GM18858 (cell line): ENCODE results near the gene PGPEP1.
"Not testable (repeated sequence)": the region's sequence is repeated elsewhere in the genome, so short reads cannot be mapped to it uniquely, and the experiment has no call there.

Experiments
- ATAC-seq: cut with Tn5 transposase; IDR thresholded peaks from one replicate; pipeline ENCODE4 v1.9.1; 2021; ENCODE audit not compliant: unreplicated experiment

Gene PGPEP1

DNA sequence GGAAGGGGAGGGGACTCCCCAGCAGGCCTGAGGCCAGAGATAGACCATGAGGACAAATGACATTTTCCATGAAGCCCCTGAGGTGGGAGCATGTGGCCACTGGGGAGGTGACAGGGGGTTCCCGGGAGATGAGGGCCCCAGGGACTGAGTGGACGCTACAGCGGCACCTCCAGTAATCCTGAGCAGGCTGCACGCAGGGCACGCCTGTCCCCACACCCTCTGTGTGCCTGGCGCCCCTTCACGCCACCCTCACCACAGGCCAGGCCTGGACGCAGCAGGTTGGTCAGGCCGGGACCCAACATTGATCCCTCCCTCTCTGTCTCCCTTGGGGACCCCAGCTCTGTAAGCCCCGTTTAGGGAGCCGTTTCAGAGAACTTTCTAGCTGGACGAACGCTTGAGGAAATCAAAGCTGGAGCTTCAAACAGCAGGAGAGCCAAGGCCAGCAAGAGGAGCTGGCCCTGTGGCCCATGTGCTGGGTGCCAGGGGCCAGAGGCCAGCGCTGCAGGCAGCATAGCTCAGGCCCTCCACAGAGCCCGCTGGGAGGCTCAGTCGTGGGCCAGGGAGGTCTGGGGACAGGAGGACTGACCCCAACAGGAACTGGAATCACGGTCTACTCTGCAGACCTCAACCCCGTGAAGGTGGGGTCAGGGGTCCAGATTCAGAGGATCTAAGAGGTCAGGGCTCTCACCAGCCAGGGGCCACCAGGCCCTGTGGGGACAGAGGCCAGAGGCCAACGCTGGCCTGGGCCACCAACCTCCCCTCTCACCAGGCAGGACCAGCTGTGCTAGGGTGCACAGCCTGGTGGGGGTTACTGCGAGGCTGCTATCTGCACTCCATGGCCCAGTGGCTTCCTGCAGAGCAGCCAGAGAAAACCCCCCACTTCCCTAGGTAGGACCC, 32.1 kb upstream of the PGPEP1 start:
- ATAC-seq, result no peak

DNA sequence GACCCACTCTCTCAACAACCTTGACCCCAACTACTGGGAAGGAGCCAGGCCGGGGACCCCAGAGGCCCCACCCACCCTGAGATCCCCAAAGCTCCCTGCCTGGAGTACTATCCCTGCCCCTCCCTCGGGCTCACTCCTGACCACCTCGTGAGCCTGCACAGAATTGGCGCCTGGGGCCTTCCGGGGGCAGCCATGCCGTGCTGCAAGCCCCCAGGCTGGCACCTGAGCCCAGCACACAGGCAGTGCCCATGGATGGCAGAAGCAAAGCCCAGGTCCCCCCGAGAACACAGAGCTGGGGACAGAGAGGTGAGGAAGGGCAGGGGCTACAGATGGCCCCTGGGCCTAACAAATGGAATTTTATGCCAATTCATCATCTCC, 31.5 kb upstream of the PGPEP1 start:
- ATAC-seq, result no peak

GRCh38 chr19:18309525-18310064, 30.8 kb upstream of the PGPEP1 start:
- ATAC-seq, result no peak

GRCh38 chr19:18310118-18310909, 30.1 kb upstream of the PGPEP1 start:
- no peak for ATAC-seq

DNA sequence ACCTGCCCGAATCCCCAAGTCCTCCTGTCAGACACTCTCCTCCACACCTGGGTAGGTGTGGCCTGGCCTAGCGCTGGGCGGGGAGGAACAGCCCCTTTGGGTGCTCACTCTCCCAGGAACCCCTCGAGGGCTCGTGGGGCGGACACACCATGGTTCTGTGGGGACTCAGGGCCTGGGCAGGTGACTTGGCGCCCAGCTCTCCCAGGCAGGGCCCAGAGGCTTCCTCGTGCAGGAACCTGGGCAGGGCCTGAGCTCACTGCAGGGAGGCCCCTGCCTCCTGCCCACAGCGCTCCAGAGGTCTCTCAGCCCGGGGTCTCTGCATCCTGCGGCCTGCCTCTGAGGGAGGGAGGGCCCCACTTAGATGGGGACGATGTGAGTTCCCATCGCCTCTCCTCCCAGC, 29.4 kb upstream of the PGPEP1 start:
- no peak for ATAC-seq

DNA sequence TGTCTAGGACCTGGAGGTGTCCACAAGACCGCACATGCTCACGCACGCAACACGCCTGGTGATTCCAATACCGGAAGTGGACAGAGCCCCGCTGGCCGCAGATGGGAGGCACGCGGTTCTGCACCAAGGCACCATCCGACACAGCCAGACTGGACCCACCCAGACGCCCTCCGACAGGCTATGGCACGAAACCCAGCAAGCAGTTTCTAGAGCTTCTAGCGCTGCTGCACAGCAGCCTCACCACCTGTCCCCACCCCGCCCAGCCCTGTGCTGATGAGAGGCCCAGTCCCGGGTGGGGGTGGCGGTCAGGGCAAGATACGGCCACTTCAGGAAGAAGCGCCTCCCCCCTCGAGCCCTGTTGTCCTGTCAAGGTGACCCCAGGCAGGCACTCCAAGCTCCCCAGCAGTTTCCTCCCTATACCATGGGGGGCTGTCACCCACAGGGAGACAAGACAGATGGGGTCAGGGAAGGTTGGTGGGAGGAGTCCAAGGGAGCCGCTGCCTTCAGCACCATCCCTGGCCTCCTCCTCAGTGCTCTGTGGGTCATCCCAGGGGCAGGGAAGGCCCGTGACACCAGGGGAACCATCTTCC, 28.8 kb upstream of the PGPEP1 start:
- no peak for ATAC-seq

- no peak for ATAC-seq
Observed at GRCh38 chr19:18312092-18312534, 28.3 kb upstream of the PGPEP1 start.

GRCh38 chr19:18313398-18313797, 27.0 kb upstream of the PGPEP1 start:
- no peak for ATAC-seq

- no peak for ATAC-seq
Observed at GRCh38 chr19:18317961-18318800, 22.2 kb upstream of the PGPEP1 start.

- no peak for ATAC-seq
Observed at GRCh38 chr19:18319591-18320135, 20.7 kb upstream of the PGPEP1 start.

- no peak for ATAC-seq
Observed at GRCh38 chr19:18320865-18321733, 19.3 kb upstream of the PGPEP1 start.

- ATAC-seq, result no peak
Observed at GRCh38 chr19:18321734-18322102, 18.7 kb upstream of the PGPEP1 start.

GRCh38 chr19:18322318-18322758, 18.1 kb upstream of the PGPEP1 start:
- no peak for ATAC-seq

DNA sequence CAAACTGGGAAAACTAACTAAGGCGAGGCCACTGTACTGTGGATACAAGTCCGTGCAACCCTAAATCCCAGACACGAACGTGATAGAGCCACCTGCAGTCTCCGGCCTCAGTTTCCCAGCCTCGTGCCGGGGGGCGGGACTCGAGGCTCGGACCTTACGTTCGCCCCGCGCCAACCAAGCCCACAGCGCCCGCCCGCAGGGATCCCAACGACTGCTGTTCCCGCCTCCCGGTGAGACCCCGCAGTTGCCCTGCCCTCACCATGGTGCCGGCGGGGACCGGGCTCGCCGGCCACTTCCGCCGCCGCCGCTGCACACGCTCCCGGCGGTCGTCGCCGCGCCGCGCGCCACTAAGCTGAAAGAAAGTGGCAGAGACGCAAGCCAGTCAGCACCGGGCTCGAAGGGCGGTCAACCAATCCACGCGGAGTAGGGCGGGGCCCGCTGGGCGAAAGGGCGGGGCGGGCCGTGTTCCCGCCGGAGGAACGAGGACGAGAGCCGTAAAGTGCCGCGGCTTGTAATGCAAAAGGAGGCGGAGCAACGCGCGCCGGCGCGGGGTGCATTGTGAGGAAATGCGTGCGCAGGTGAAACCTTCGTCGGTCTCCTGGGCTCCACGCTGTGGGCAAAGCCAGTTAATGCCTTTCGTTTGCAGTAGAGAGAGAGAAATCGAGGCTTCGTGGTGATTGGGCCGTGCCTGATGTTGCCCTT, 17.5 kb upstream of the PGPEP1 start, which contains the start of gene LSM4:
LSM4 (minus strand) TSS at position 318 of the 702 bp plus-strand sequence; CDS start at position 262, 56 bp downstream.
- ATAC-seq, result peak; percentile 74

GRCh38 chr19:18324373-18324731, 16.0 kb upstream of the PGPEP1 start:
- not testable (repeated sequence) for ATAC-seq

DNA sequence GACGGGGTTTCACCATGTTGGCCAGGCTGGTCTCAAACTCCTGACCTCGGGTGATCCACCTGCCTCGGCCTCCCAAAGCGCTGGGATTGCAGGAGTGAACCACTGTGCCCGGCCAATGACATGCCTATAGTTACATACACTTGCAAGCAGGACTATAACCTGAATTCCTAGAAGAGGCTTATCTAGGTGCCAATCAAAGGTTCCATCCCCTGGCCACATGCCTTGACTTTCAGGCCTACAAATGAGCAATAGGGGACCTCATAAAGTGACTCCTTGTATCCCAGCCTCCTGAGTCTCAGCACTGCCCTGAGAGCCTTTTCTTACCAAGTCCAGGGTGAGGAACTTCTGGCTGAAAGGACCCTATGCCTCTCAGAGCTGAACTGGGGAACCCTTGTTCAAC, 13.6 kb upstream of the PGPEP1 start:
- ATAC-seq, result no peak

- peak; percentile 66 for ATAC-seq
Observed at GRCh38 chr19:18328340-18329034, 11.9 kb upstream of the PGPEP1 start.

DNA sequence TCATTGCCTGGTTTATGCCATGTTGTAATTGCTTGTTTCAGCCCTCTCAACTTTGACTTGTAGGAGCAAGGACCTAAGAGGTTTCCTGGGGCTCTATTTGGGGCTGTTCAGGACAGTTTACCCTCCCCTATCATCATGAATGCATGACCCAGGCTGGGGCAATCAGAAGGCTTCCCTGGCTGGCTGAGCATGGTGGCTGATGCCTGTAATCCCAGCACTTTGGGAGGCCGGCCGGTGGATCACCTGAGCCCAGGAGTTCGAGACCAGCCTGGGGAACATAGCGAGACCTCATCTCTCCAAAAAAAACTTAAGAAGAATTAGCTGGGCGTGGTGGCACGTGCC, 11.4 kb upstream of the PGPEP1 start:
- no peak for ATAC-seq
